Measurements from ENCODE around the gene RPH3AL.

Gene RPH3AL

DNA sequence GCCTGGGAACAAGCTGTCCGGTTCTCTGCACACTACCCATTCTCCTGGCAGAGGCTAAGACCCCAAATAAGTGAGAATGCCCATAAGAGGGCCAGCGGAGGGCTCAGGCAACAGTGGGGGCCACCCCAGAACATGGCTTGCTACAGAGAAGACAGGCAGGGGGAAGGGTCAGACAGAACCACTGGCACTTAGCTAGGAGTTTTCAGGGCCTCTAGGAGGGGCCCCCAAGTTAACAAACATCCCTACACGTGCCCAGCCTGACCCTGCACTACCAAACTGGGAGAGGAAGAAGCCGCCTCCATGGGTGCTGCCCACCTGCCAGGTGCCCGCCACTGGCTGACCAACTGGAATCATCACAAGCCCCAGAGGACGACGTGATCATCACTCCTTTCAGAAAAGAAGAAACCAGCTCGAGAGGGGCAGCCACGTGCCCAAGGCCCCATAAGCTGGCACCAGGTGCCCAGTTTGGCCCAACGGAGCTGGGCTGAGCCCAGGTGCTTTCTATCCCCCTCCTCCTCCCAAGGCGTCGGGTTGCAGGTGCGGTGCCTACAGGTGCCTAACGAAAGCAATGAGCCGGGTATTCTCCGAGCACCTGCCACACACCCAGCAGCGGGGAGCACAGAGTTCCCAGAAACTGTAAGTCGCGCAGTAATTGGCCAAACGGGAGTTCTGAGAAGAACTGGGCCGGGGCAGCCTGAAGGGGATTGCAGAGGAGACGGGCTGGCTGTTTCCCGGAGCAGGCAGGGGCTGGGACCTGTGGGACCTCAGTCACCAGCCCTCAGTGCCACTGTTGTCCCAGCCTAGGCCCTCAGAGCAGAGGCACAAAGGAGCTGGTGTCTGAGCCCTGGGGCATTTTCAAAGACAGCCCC is 13.2 kb downstream of the RPH3AL start:
- H3K4me3 ChIP-seq (ENCODE audit: low read length), result no peak overlapping the region

DNA sequence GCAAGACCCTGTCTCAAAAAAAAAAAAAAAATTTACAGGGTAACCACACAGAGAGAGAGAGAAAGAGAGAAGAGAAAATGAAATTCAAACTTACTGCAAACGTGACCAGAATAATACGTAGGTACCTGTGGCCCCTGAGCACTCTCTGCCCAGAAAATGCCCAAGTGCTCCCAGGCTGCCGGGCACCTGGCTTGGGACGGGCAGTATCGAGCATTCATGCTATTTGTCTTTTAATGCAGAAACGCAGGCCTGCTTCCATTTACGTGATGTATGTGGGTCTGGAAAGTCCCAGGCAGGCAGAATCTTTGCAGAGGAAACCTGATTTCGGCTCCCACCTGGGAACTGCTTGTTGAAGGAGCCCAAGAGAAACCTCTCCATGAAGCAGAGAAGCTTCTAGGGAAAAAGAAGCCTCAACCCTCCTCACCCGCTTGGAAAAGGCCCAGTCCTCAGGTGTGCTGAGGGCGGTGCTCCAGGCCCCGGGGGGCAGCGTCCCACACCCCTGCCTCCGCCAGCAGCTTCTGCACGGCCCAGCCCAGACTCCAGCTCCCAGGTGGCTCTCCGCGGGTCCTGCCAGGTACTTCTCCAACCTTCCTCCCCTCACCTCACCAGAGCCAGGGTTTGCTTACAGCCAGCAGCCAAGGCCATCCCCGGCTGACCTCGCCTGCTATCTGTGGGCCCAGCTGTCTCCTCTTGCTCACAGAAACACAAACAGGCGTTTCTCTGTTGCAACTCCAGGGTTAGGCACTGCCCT is 14.0 kb downstream of the RPH3AL start:
- no peak overlapping the region for H3K4me3 ChIP-seq (ENCODE audit: low read length)
- no peak for TF ChIP-seq ZNF274 (IDR thresholded peaks at IDR 0.05; ENCODE audit: low read depth, low read length)

More for the DNA sequence above, 13.2 kb downstream of the RPH3AL start:
- TF ChIP-seq ZNF274 (IDR thresholded peaks at IDR 0.05; ENCODE audit: low read depth, low read length), result no peak

DNA sequence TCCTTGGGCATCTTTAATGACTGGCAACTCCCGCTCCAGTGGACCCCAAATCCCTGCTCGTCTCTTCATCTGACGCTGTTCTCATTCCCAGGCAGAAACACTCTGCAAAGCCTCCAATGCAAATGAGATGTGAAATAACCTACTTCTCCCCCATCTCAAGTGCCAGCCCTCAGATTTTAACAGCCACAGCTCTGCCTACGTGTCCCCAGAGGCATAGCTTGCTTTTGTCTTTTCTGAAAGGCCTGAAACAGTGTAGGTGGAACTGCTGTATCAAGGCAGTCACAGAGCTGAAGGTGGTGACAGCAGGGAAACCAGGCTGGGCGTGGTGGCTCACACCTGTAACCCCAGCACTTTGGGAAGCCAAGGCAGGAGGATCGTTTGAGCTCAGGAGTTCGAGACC is 14.7 kb downstream of the RPH3AL start:
- TF ChIP-seq ZNF274 (IDR thresholded peaks at IDR 0.05; ENCODE audit: low read depth, low read length), result no peak
- H3K4me3 ChIP-seq (ENCODE audit: low read length), result no peak overlapping the region

DNA sequence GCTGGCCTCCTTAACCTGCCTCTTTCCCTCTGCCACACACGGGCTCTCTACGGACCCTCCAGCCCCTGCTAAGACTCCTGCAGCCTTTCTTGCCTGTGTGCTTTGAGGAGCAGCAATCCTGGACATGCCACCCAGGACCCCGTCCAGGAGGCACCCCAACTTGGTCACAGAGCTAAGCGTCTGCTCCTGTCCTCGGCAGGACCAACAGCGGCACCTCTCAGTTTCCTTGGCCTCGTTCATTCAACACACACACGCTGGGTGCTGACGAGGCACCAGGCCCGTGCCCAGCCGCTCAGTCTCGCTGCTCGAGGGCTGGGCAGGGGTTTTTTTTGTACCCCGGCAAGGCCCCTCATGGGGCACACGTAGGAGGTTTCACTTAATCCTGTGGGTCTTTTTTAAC is 15.2 kb downstream of the RPH3AL start:
- no peak overlapping the region for H3K4me3 ChIP-seq (ENCODE audit: low read length)
- TF ChIP-seq ZNF274 (IDR thresholded peaks at IDR 0.05; ENCODE audit: low read depth, low read length), result no peak

GRCh38 chr17:337022-337420 is 15.6 kb downstream of the RPH3AL start:
- no peak for TF ChIP-seq ZNF274 (IDR thresholded peaks at IDR 0.05; ENCODE audit: low read depth, low read length)
- H3K4me3 ChIP-seq (ENCODE audit: low read length), result no peak overlapping the region

DNA sequence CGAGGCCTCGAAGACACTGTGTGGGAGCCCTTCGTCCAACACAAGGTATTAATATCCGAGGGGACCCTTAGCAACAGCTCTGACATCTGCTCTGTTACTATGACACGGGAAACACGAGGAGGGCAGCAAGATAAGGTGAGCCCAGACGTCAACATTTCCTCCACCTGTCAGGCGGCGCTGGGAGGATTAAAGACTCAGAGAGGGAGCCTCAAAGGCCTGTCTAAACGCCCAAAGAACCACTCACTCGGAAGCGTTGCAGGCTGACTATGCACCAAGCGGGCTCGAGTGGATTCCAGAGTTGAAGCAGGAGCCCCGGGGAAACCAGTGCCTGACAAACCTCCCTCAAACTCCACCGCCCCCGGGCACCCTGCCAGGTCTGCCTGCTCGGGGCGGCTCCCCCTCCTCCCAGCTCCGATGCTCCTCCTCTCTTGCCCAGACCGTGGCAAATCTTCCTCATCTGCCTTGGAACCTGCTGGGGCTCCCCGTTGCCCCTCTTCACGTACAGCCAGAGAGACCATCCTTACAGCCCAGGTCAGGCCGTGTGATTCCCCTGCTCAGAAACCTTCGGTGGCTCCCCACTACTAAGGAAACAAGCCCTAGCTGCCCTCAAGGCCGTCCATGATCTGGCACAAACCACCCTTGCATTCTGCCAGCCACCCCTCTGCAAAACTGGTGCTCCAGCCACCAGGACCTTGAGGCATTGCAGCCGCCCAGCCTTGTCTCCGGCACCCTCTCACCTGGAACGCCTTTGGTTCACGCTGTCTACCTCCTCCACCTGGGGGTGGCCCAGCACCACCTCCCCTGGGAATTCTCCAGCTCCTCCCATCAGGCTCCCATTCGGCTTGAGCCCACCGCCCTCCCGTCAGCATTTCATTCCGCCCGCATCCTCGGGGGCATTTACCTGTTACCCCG is 16.2 kb downstream of the RPH3AL start:
- H3K4me3 ChIP-seq (ENCODE audit: low read length), result no peak overlapping the region
- no peak for TF ChIP-seq ZNF274 (IDR thresholded peaks at IDR 0.05; ENCODE audit: low read depth, low read length)

DNA sequence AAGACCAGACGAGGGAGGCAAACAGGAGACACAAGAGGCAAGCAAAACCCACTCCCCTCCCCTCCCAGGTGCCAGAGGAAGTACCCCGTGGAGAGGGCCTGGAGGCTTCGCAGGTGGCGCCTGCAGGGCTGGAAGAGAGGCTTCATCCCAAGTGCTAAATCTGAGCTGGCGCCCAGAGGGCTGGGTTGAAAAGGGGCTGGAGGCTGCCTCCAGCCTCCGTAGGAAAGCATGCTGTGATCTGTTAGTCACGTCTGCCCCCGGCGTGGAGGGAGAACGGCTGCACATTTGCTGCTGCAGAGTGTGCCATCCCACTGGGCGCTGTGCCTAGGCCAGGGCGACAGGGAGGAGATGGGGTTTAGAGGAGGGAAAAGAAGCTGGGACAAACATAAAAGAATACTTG is 16.9 kb downstream of the RPH3AL start:
- no peak for TF ChIP-seq ZNF274 (IDR thresholded peaks at IDR 0.05; ENCODE audit: low read depth, low read length)
- H3K4me3 ChIP-seq (ENCODE audit: low read length), result no peak overlapping the region

- TF ChIP-seq ZNF274 (IDR thresholded peaks at IDR 0.05; ENCODE audit: low read depth, low read length), result no peak
- H3K4me3 ChIP-seq (ENCODE audit: low read length), result no peak overlapping the region
Measured at GRCh38 chr17:334974-335481, 17.6 kb downstream of the RPH3AL start.

- no peak for TF ChIP-seq ZNF274 (IDR thresholded peaks at IDR 0.05; ENCODE audit: low read depth, low read length)
- H3K4me3 ChIP-seq (ENCODE audit: low read length), result no peak overlapping the region
Measured at GRCh38 chr17:333626-334396, 18.8 kb downstream of the RPH3AL start.

GRCh38 chr17:332558-333322 is 19.9 kb downstream of the RPH3AL start:
- no peak overlapping the region for H3K4me3 ChIP-seq (ENCODE audit: low read length)
- no peak for TF ChIP-seq ZNF274 (IDR thresholded peaks at IDR 0.05; ENCODE audit: low read depth, low read length)

DNA sequence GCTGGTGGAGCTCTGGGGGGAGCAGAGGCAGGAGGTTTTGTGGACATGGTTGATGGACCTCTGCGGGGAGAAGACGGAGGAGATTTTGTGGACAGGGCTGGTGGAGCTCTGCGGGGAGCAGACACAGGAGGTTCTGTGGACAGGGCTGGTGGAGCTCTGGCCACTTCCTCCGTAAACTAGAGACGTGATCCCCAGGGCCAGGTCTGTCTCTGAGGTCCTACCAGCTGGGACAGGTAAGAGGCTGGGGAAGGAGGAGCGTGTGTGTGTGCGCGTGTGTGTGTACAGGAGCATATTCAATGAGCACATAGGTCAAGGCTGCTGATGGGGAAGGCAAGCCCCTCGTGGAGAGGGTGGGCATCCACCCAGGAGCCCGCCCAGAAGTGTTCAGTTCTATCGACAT is 20.6 kb downstream of the RPH3AL start:
- TF ChIP-seq ZNF274 (IDR thresholded peaks at IDR 0.05; ENCODE audit: low read depth, low read length), result no peak
- H3K4me3 ChIP-seq (ENCODE audit: low read length), result no peak overlapping the region

DNA sequence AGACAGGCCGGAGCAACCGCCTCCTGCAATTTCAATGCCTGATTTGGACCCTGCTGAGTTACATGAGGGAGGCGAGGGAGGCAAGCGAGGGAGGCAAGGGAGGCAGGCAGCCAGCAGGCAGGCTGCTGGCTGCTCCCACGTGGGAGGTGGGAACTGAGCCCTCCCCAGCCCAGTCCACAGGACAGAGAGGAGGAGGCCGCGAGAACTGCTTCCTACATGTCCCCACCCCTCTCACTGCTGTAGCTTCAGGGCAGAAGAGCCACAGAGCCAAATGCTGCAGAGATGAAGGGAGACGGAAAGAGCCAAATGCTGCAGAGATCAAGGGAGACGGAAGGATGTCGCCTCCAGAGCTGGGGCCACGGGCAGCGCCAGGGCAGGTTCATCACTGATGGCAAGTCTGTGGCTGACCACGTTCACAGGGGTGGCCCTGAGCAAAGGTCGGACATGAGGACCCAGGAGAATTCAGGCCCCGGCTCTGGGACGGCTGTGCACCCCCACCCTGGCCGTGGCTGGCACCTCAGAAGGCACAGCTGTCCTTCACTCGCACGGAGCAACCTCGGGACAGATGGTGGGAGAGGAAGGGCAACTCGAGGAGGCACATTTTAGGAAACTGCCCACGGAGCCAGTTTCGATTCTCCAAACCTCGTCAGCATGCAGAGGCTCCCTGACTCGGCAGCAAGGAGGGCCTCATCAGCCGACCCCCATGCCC is 21.5 kb downstream of the RPH3AL start:
- no peak overlapping the region for H3K4me3 ChIP-seq (ENCODE audit: low read length)
- no peak for TF ChIP-seq ZNF274 (IDR thresholded peaks at IDR 0.05; ENCODE audit: low read depth, low read length)
